Panc1 (cell line): ENCODE results near the gene MAN2A2. TPM values are rescaled to one million over a fixed set of nuclear protein-coding genes. Genes with fewer than 3 reads are reported as not detected.

Source experiments
- ATAC-seq: fragments of 200-7000 bp; cut with Tn5 transposase; 2 replicates; pipeline ENCODE4 v1.9.1; 2020; ENCODE audit warnings: mild to moderate bottlenecking, moderate library complexity
- BruUV-seq: library from RNA; stranded (reverse); fragments of 400-500 nt; replicated peaks from 2 replicates; lab custom pipeline; 2021; lab: Mats Ljungman, UMichigan
- CTCF ChIA-PET: fragments of 300-600 bp; sonication (Branson Sonifier 250); formaldehyde crosslinking; loops from one replicate; lab custom pipeline; 2022; ENCODE audit warnings: antibody characterized with exemption; lab: Charles Lee
- POLR2A ChIA-PET: fragments of 300-600 bp; sonication (Branson Sonifier 250); formaldehyde crosslinking; loops from one replicate; lab custom pipeline; 2022; ENCODE audit warnings: antibody characterized with exemption; lab: Charles Lee
- DNase-seq: peaks from one replicate; pipeline ENCODE4 v3.0.0-alpha.2; 2010; ENCODE audit warnings: low read depth, low spot score
- H3K27ac ChIP-seq: 2 replicates; pipeline ENCODE4 v1.5.1; 2011; ENCODE audit warnings: mild to moderate bottlenecking, low read length, inconsistent platforms
- H3K27me3 ChIP-seq: fragments of 200-500 bp; sonication (Bioruptor generic); 2 replicates; pipeline ENCODE4 v1.6.0; 2014; ENCODE audit warnings: low read length, inconsistent platforms; ENCODE audit not compliant: control insufficient read depth, insufficient read depth
- H3K36me3 ChIP-seq: fragments of 200-500 bp; sonication (Bioruptor generic); 2 replicates; pipeline ENCODE4 v1.5.1; 2014; ENCODE audit warnings: inconsistent platforms, mild to moderate bottlenecking, low read length, moderate library complexity; ENCODE audit not compliant: control insufficient read depth, insufficient read depth
- H3K4me1 ChIP-seq: 2 replicates; pipeline ENCODE4 v1.5.1; 2011; ENCODE audit warnings: inconsistent platforms, mild to moderate bottlenecking, low read length, moderate library complexity; ENCODE audit not compliant: control insufficient read depth, insufficient read depth
- H3K4me3 ChIP-seq, 2 experiments: 2 replicates each; pipeline ENCODE4 v1.5.1; 2011 to 2012; ENCODE audit warnings: low read depth in 2 of 2, low read length in 2 of 2, mild to moderate bottlenecking in 2 of 2, inconsistent platforms in 1 of 2, moderate library complexity in 1 of 2
- H3K9me3 ChIP-seq: fragments of 200-500 bp; sonication (Bioruptor generic); 2 replicates; pipeline ENCODE4 v1.5.1; 2014; ENCODE audit warnings: low read depth, mild to moderate bottlenecking, inconsistent platforms, low read length, moderate library complexity; ENCODE audit not compliant: control insufficient read depth, insufficient read depth
- CTCF ChIP-seq: fragments of 450-650 bp; IDR thresholded peaks from 2 replicates; pipeline ENCODE4 v1.5.1; 2017; ENCODE audit warnings: mild to moderate bottlenecking
- POLR2AphosphoS5 ChIP-seq: IDR thresholded peaks from 2 replicates; pipeline ENCODE4 v1.6.1; 2012; ENCODE audit warnings: mild to moderate bottlenecking, low read depth, low read length, moderate library complexity
- REST ChIP-seq, 2 experiments: IDR thresholded peaks; 2 replicates each; pipeline ENCODE4 v1.6.1; 2011 to 2012; ENCODE audit warnings: low read depth in 2 of 2, control low read depth in 1 of 2, low read length in 1 of 2, mild to moderate bottlenecking in 1 of 2, moderate library complexity in 1 of 2; ENCODE audit not compliant: insufficient read depth in 1 of 2
- SIN3A ChIP-seq: IDR thresholded peaks from 2 replicates; pipeline ENCODE4 v1.6.1; 2012; ENCODE audit warnings: low read depth, mild to moderate bottlenecking, low read length, moderate library complexity, borderline replicate concordance; ENCODE audit not compliant: insufficient read depth
- TCF7L2 ChIP-seq: IDR thresholded peaks from 2 replicates; pipeline ENCODE4 v1.6.1; 2011; ENCODE audit warnings: mild to moderate bottlenecking, low read depth, low read length, inconsistent platforms
- in situ Hi-C: cut with HindIII; loops from 2 replicates; pipeline ENCODE4 v1.10.0; 2016; ENCODE audit warnings: low sequenced_read_pairs, low pct_unique_long_range_greater_than_20kb
- intact Hi-C: fragments of 100-400 bp; cut with micrococcal nuclease; formaldehyde crosslinking; loops from one replicate; pipeline ENCODE4 v1.10.0; 2022; ENCODE audit not compliant: unreplicated experiment
- total RNA-seq: library from RNA; stranded (reverse); gene quantifications from one replicate; pipeline ENCODE4 v1.2.1, GENCODE V29; 2021; ENCODE audit not compliant: unreplicated experiment

Gene MAN2A2
- total RNA-seq, 1 experiment from 2014 or later = 77.2 TPM

GRCh38 chr15:90934949-90935751 is 32.0 kb downstream of the MAN2A2 start, which contains the start of gene UNC45A:
Gene UNC45A, plus strand, starts transcription at chr15:90935285. Its CDS starts 40 bp downstream, at chr15:90935325.
- ChIA-PET CTCF (interaction anchor here (0.6 kb wide), 2 partner anchors 220 to 934 kb away, joined by 3 to 6 read pairs; no protein-coding TSS in a partner anchor), POLR2A (interaction anchor here (0.6 to 0.7 kb wide), 3 partner anchors 21 to 1572 kb away, joined by 3 read pairs; no protein-coding TSS in a partner anchor)
- H3K4me1 ChIP-seq = peaks cover 25% of the 10 kb centered on the region
- BruUV-seq = no TSS peak
- H3K4me3 ChIP-seq = peak within 1 kb of the TSS; percentile 81 to 82
- TF ChIP-seq CTCF = no peak
- no peak for TF ChIP-seq REST (IDR thresholded peaks at IDR 0.05; ENCODE audit: insufficient read depth in 1 of 2, low read depth in 2 of 2, low read length in 1 of 2)
- 0 out of 2 replicates have a peak, but pooled peaks have one; percentile 62 for TF ChIP-seq SIN3A
- no peak for TF ChIP-seq TCF7L2
- peak; percentile 57; the same call in 1 of the 2 replicates for TF ChIP-seq POLR2AphosphoS5
- no peaks in the 10 kb centered on the region for H3K9me3 ChIP-seq
- no peaks in the 10 kb centered on the region for H3K27me3 ChIP-seq
- in situ Hi-C loops = no loop called here
- DNase-seq (no peak), ATAC-seq (peak; percentile 82)
- peaks cover 2% of the 10 kb centered on the region; the same call in 1 of the 2 replicates for H3K36me3 ChIP-seq
- intact Hi-C loops = no loop called here
- peak within 1 kb of the TSS; percentile 80 for H3K27ac ChIP-seq

GRCh38 chr15:90936823-90937222 is 33.7 kb downstream of the MAN2A2 start:
- Histone ChIP-seq H3K27me3 (no peaks in the 10 kb centered on the region), H3K27ac (no peak overlapping the region), H3K36me3 (peaks cover 2% of the 10 kb centered on the region; the same call in 1 of the 2 replicates), H3K9me3 (no peaks in the 10 kb centered on the region), H3K4me1 (peaks cover 14% of the 10 kb centered on the region), H3K4me3 (no peak overlapping the region)
- no TSS peak for BruUV-seq
- in situ Hi-C loops = no loop called here
- POLR2A ChIA-PET = no interaction called here
- intact Hi-C loops = no loop called here
- no peak for ATAC-seq
- DNase-seq = no peak
- TF ChIP-seq POLR2AphosphoS5 = no peak
- TF ChIP-seq SIN3A = no peak
- no peak for TF ChIP-seq REST (IDR thresholded peaks at IDR 0.05; ENCODE audit: insufficient read depth in 1 of 2, low read depth in 2 of 2, low read length in 1 of 2)
- TF ChIP-seq TCF7L2 = no peak
- no peak for TF ChIP-seq CTCF
- CTCF ChIA-PET = no interaction called here
